K562 (cell line): Measurements from ENCODE around the gene SOS2. TPM values are rescaled to one million over a fixed set of nuclear protein-coding genes. Genes with fewer than 3 reads are reported as not detected.

Experiments
- ATAC-seq: fragments of 200-7000 bp; cut with Tn5 transposase; 3 replicates; pipeline ENCODE4 v1.9.1; 2020; ENCODE audit warnings: moderate library complexity
- BruUV-seq: library from RNA; stranded (reverse); fragments of 400-500 nt; replicated peaks from 2 replicates; lab custom pipeline; 2021; lab: Mats Ljungman, UMichigan
- CTCF ChIA-PET: fragments of 300-600 bp; formaldehyde crosslinking; extraction: SDS; loops from one replicate; lab custom pipeline; 2021; ENCODE audit warnings: low intra/inter-chr PET ratio; lab: Yijun Ruan, JAX
- POLR2A ChIA-PET: fragments of 300-600, 350-650 bp; sonication (Branson Sonifier 250); formaldehyde crosslinking; extraction: SDS; loops from one replicate; lab custom pipeline; 2021; ENCODE audit warnings: antibody characterized with exemption, inconsistent platforms; lab: Yijun Ruan, JAX
- DNase-seq, 4 experiments: peaks; one replicate each; pipeline versions ENCODE4 v3.0.0 to v3.0.0-alpha.2; 2011 to 2018; ENCODE audit warnings: low spot score in 3 of 4, mixed read lengths in 3 of 4; ENCODE audit errors: extremely low read depth in 1 of 4
- FAIRE-seq: peaks from 2 replicates; lab custom pipeline; 2011; peaks lifted over from hg19 to GRCh38; lab: Jason Lieb, UNC
- H2AFZ ChIP-seq: 2 replicates; pipeline ENCODE4 v1.6.0; 2011; ENCODE audit warnings: low read depth, low read length, control low read depth, inconsistent platforms
- H3K27ac ChIP-seq: fragments of 200-600 bp; 3 replicates; pipeline ENCODE4 v1.8.0; 2011; ENCODE audit warnings: low read depth, mild to moderate bottlenecking, control low read depth, inconsistent platforms, low read length, moderate library complexity, mixed read lengths; ENCODE audit errors: extremely low read depth
- H3K27me3 ChIP-seq, 2 experiments: fragments of 300-600 bp in 1 of 2; 2 replicates in 1 of 2; 3 replicates in 1 of 2; pipeline versions ENCODE4 v1.6.0 to v1.8.0; 2011; ENCODE audit warnings: inconsistent platforms in 2 of 2, low read length in 2 of 2, mild to moderate bottlenecking in 1 of 2, mixed read lengths in 1 of 2, moderate library complexity in 1 of 2; ENCODE audit not compliant: control insufficient read depth in 2 of 2, insufficient read depth in 2 of 2
- H3K36me3 ChIP-seq: fragments of 300-600 bp; 3 replicates; pipeline ENCODE4 v1.8.0; 2011; ENCODE audit warnings: mild to moderate bottlenecking, low read length, inconsistent platforms; ENCODE audit not compliant: control insufficient read depth, insufficient read depth
- H3K4me1 ChIP-seq, 2 experiments: fragments of 200-600 bp in 1 of 2; replicated peaks in 1 of 2; 2 replicates in 1 of 2; 3 replicates in 1 of 2; pipeline versions ENCODE4 v1.5.1 to v1.8.0; 2011; ENCODE audit warnings: inconsistent platforms in 2 of 2, low read length in 2 of 2, mild to moderate bottlenecking in 1 of 2, mixed read lengths in 1 of 2, moderate library complexity in 1 of 2; ENCODE audit not compliant: control insufficient read depth in 2 of 2, insufficient read depth in 2 of 2
- H3K4me2 ChIP-seq: 2 replicates; pipeline ENCODE4 v1.6.1; 2011; ENCODE audit warnings: low read length, control low read depth, inconsistent platforms, mixed read lengths; ENCODE audit not compliant: insufficient read depth
- H3K4me3 ChIP-seq: fragments of 200-600 bp; sonication (generic), shearing (Covaris generic); 2 replicates; pipeline ENCODE4 v1.5.1; 2016; ENCODE audit warnings: control low read depth, inconsistent platforms
- H3K79me2 ChIP-seq: fragments of 200-600 bp; 3 replicates; pipeline ENCODE4 v1.8.0; 2011; ENCODE audit warnings: low read length, inconsistent platforms; ENCODE audit not compliant: control insufficient read depth, insufficient read depth
- H3K9ac ChIP-seq, 2 experiments: 2 replicates each; pipeline versions ENCODE4 v1.6.0 to v1.6.1; 2011; ENCODE audit warnings: low read depth in 2 of 2, low read length in 2 of 2, control low read depth in 1 of 2, inconsistent platforms in 1 of 2, mild to moderate bottlenecking in 1 of 2, mixed read lengths in 1 of 2; ENCODE audit not compliant: insufficient read depth in 1 of 2
- H3K9me1 ChIP-seq: one replicate; pipeline ENCODE4 v1.6.0; 2011; ENCODE audit warnings: inconsistent platforms, mild to moderate bottlenecking, low read length, moderate library complexity; ENCODE audit not compliant: control insufficient read depth, insufficient read depth
- H3K9me3 ChIP-seq: replicated peaks from 2 replicates; pipeline ENCODE4 v1.5.1; 2011; ENCODE audit warnings: low read depth, low read length, inconsistent platforms; ENCODE audit not compliant: control insufficient read depth, insufficient read depth
- H4K20me1 ChIP-seq: replicated peaks from 2 replicates; pipeline ENCODE4 v1.6.1; 2011; ENCODE audit warnings: low read length, inconsistent platforms, mixed read lengths; ENCODE audit not compliant: control insufficient read depth, insufficient read depth
- BRD9 ChIP-seq: fragments of 450-650 bp; IDR thresholded peaks from 2 replicates; pipeline ENCODE4 v1.6.1; 2018; ENCODE audit warnings: low read depth; ENCODE audit not compliant: partially characterized antibody
- FOSL1 ChIP-seq: fragments of 200-800 bp; sonication (Bioruptor generic); conservative IDR thresholded peaks from 2 replicates; pipeline ENCODE4 v1.6.1; 2016; ENCODE audit warnings: missing genetic modification characterization, missing compliant biosample characterization
- FOXK1 ChIP-seq: sonication (generic); formaldehyde crosslinking; IDR thresholded peaks from 2 replicates; pipeline ENCODE4 v1.8.0; 2022; ENCODE audit warnings: missing genetic modification reagents, mild to moderate bottlenecking, borderline replicate concordance
- HNRNPK ChIP-seq: fragments of 200-400 bp; formaldehyde crosslinking; IDR thresholded peaks from one replicate; pipeline ENCODE4 v1.6.1; 2018; ENCODE audit warnings: mild to moderate bottlenecking, low read depth, low read length; ENCODE audit not compliant: poor library complexity, severe bottlenecking
- HNRNPUL1 ChIP-seq: fragments of 200-400 bp; formaldehyde crosslinking; IDR thresholded peaks from 2 replicates; pipeline ENCODE4 v1.6.1; 2017; ENCODE audit warnings: low read length
- PHB ChIP-seq: fragments of 250-450 bp; sonication (Bioruptor Pico); IDR thresholded peaks from 2 replicates; pipeline ENCODE4 v1.5.0; 2021
- PRMT5 ChIP-seq: sonication (generic); formaldehyde crosslinking; IDR thresholded peaks from 2 replicates; pipeline ENCODE4 v1.5.0; 2020; ENCODE audit warnings: missing genetic modification reagents
- RAD21 ChIP-seq, 2 experiments: fragments of 250-450 bp in 1 of 2; fragments of 450-650 bp in 1 of 2; sonication (Bioruptor Pico) in 1 of 2; formaldehyde crosslinking in 1 of 2; IDR thresholded peaks in 1 of 2; conservative IDR thresholded peaks in 1 of 2; 2 replicates each; pipeline versions ENCODE4 v1.4.0 to v1.8.0; 2020 to 2022; ENCODE audit warnings: mild to moderate bottlenecking in 2 of 2, moderate library complexity in 1 of 2
- RFX7 ChIP-seq: fragments of 250-450 bp; sonication (Bioruptor Pico); IDR thresholded peaks from 2 replicates; pipeline ENCODE4 v1.5.1; 2021; ENCODE audit warnings: mild to moderate bottlenecking
- TCF3 ChIP-seq: sonication (generic); formaldehyde crosslinking; IDR thresholded peaks from 2 replicates; pipeline ENCODE4 v1.4.0; 2020; ENCODE audit warnings: mild to moderate bottlenecking, missing genetic modification reagents
- ZNF551 ChIP-seq: fragments of 250-450 bp; sonication (Bioruptor Pico); IDR thresholded peaks from 2 replicates; pipeline ENCODE4 v1.5.0; 2021; ENCODE audit warnings: mild to moderate bottlenecking, moderate library complexity
- WGBS: fragments of 100-300 bp; shearing (Covaris generic); methylation state at CpG from one replicate; pipeline ENCODE4 v1.1.6; 2016; ENCODE audit warnings: low coverage, mixed read lengths; ENCODE audit not compliant: insufficient coverage; ENCODE audit errors: missing lambda C conversion rate; 5-methylcytosine and 5-hydroxymethylcytosine counted together
- in situ Hi-C: fragments of 300-500 bp; cut with MboI; formaldehyde crosslinking; loops from 4 replicates; pipeline ENCODE4 v1.15.0; 2018; ENCODE audit warnings: inconsistent platforms, mixed read lengths
- intact Hi-C: fragments of 100-400 bp; cut with micrococcal nuclease; formaldehyde crosslinking; loops from 2 replicates; pipeline ENCODE4 v1.14.2; 2022
- polyA plus RNA-seq, 8 experiments: library from polyadenylated mRNA; depleted of rRNA in 4 of 8; stranded (reverse) in 5 of 8; unstranded in 3 of 8; fragments of >200 nt; fragmentation: Nextera tagmentation in 2 of 8; fragmentation: Illumina TruSeq in 1 of 8; extraction: Ambion mirVana in 2 of 8; extraction: Trizol in 1 of 8; gene quantifications; 2 replicates each; pipeline versions ENCODE4 v1.2.1 to v1.2.3, GENCODE V29; 2011 to 2014; ENCODE audit warnings: inconsistent platforms in 1 of 8, missing spikeins in 1 of 8
- total RNA-seq, 7 experiments: library from RNA; depleted of rRNA in 6 of 7; stranded (reverse); fragments of >200 nt in 6 of 7; fragmentation: Illumina TruSeq in 2 of 7; extraction: Trizol in 2 of 7; gene quantifications; 2 replicates each; pipeline versions ENCODE4 v1.2.1 to v1.2.3, GENCODE V29; 2011 to 2021; ENCODE audit warnings: low replicate concordance in 1 of 7
- TF ChIP-seq, protein P1 (sequence below): fragments of 250-450 bp; sonication (Bioruptor Pico); IDR thresholded peaks from 2 replicates; pipeline ENCODE4 v1.8.0; 2021; ENCODE audit warnings: mild to moderate bottlenecking, moderate library complexity
- TF ChIP-seq, protein P2 (sequence below): fragments of 250-450 bp; sonication (Bioruptor Pico); IDR thresholded peaks from 2 replicates; pipeline ENCODE4 v1.8.0; 2022; ENCODE audit warnings: inconsistent platforms, mild to moderate bottlenecking, moderate library complexity, borderline replicate concordance
- TF ChIP-seq, protein P3 (sequence below): IDR thresholded peaks from 2 replicates; pipeline ENCODE4 v1.6.1; 2016; ENCODE audit warnings: missing genetic modification characterization, missing compliant biosample characterization

SOS2 gene
- total and polyA plus RNA-seq, 9 of the 15 experiments (the other 6 are each of a cell fraction or from before 2014, with no cell fraction given) = 2.2 to 13.1 (median 10.5) TPM

DNA sequence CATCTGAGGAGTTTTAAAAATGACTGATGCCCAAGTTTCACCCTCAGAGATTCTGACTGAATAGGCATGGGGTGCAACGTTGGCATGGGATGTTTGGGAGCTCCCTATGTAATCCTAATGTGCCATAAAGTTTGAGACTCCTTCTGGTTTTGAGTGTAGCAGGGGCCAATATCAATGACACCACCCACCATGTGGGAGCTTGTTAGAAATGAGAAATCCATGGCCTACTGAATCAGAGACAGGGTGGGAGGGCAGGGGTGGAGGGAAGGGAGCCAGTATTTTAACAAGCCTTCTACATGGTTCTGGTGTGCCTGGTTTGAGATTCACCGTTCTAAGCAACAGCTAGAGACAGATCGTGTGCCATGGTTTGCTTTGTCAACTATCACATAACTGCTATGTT lies 161.1 kb downstream of the SOS2 start:
- intact Hi-C loops = no loop called here

DNA sequence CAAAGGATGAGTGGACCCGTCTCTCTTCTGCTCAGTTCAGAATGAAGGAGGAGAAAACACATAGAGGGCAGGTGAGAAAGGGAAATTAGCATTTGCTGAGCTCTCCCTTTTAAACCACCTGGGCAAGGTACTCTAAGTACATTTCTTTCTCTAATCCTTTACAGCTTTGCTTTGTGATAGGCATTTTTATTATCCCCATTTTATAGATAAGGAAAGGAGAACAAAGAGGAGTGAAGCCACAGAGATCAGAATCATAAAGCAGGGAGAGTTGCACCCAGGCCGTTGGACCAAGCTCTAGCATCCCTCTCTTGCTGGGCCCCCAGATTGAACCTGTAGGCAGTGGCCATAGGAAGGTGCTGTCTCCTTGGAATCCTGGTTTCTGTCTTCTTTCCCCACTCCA lies 162.1 kb downstream of the SOS2 start:
- H3K9me1 ChIP-seq = no peaks in the 10 kb centered on the region
- H3K9me3 ChIP-seq = no peaks in the 10 kb centered on the region
- H3K36me3 ChIP-seq = no peaks in the 10 kb centered on the region
- no peaks in the 10 kb centered on the region for H4K20me1 ChIP-seq
- FAIRE-seq = no peak
- no peak for ATAC-seq
- H3K27me3 ChIP-seq = no peaks in the 10 kb centered on the region
- no peak overlapping the region for H3K4me2 ChIP-seq
- in situ Hi-C loops (no loop called here), intact Hi-C loops (no loop called here)
- 50% methylated on average over 1 of the region's 2 CpGs for WGBS
- H3K79me2 ChIP-seq = no peaks in the 10 kb centered on the region
- POLR2A ChIA-PET = no interaction called here
- CTCF ChIA-PET = no interaction called here
- BruUV-seq = no TSS peak
- H2AFZ ChIP-seq = no peak overlapping the region
- DNase-seq = no peak
- H3K4me1 ChIP-seq = peaks cover 0 to 11% of the 10 kb centered on the region in 2 experiments; a peak in 2 of 5 replicates
- H3K4me3 ChIP-seq = no peak overlapping the region
- H3K9ac ChIP-seq = no peak overlapping the region
- no peak overlapping the region for H3K27ac ChIP-seq
- TF ChIP-seq PHB (CRISPR knock-in tag) = no peak
- TF ChIP-seq RFX7 (CRISPR knock-in tag) = no peak
- TF ChIP-seq, protein P1, sequence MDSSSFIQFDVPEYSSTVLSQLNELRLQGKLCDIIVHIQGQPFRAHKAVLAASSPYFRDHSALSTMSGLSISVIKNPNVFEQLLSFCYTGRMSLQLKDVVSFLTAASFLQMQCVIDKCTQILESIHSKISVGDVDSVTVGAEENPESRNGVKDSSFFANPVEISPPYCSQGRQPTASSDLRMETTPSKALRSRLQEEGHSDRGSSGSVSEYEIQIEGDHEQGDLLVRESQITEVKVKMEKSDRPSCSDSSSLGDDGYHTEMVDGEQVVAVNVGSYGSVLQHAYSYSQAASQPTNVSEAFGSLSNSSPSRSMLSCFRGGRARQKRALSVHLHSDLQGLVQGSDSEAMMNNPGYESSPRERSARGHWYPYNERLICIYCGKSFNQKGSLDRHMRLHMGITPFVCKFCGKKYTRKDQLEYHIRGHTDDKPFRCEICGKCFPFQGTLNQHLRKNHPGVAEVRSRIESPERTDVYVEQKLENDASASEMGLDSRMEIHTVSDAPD (CRISPR knock-in tag) = no peak
- TF ChIP-seq, protein P2, sequence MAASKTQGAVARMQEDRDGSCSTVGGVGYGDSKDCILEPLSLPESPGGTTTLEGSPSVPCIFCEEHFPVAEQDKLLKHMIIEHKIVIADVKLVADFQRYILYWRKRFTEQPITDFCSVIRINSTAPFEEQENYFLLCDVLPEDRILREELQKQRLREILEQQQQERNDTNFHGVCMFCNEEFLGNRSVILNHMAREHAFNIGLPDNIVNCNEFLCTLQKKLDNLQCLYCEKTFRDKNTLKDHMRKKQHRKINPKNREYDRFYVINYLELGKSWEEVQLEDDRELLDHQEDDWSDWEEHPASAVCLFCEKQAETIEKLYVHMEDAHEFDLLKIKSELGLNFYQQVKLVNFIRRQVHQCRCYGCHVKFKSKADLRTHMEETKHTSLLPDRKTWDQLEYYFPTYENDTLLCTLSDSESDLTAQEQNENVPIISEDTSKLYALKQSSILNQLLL (CRISPR knock-in tag) = no peak
- no peak for TF ChIP-seq BRD9
- no peak for TF ChIP-seq RAD21 (CRISPR knock-in tag; conservative IDR thresholded peaks at IDR 0.05 in 1 of 2, IDR thresholded peaks at IDR 0.05 in 1 of 2)
- no peak for TF ChIP-seq TCF3 (CRISPR knock-in tag)
- TF ChIP-seq PRMT5 (CRISPR knock-in tag) = no peak
- no peak for TF ChIP-seq HNRNPK
- TF ChIP-seq HNRNPUL1 = no peak

More for the DNA sequence above, 161.1 kb downstream of the SOS2 start:
- Histone ChIP-seq H3K27me3 (no peaks in the 10 kb centered on the region), H3K4me3 (no peak overlapping the region), H3K9me1 (no peaks in the 10 kb centered on the region), H3K27ac (no peak overlapping the region), H3K4me1 (0 out of 5 replicates have a peak, but pooled peaks cover 0 to 2% of the 10 kb centered on the region in 2 experiments), H3K4me2 (no peak overlapping the region), H3K79me2 (no peaks in the 10 kb centered on the region)
- WGBS = 34% methylated on average over 3 of the region's 3 CpGs
- no TSS peak for BruUV-seq
- in situ Hi-C loops = no loop called here
- CTCF ChIA-PET = no interaction called here
- FAIRE-seq = no peak
- TF ChIP-seq FOSL1 (tag) (no peak), FOXK1 (CRISPR knock-in tag) (no peak), ZNF551 (CRISPR knock-in tag) (no peak)
- TF ChIP-seq, protein P3, sequence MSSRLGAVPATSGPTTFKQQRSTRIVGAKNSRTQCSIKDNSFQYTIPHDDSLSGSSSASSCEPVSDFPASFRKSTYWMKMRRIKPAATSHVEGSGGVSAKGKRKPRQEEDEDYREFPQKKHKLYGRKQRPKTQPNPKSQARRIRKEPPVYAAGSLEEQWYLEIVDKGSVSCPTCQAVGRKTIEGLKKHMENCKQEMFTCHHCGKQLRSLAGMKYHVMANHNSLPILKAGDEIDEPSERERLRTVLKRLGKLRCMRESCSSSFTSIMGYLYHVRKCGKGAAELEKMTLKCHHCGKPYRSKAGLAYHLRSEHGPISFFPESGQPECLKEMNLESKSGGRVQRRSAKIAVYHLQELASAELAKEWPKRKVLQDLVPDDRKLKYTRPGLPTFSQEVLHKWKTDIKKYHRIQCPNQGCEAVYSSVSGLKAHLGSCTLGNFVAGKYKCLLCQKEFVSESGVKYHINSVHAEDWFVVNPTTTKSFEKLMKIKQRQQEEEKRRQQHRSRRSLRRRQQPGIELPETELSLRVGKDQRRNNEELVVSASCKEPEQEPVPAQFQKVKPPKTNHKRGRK = no peak
- TF ChIP-seq, all 486 proteins: peak for 0
- H3K9me3 ChIP-seq = no peaks in the 10 kb centered on the region
- POLR2A ChIA-PET = no interaction called here
- no peak for ATAC-seq
- H3K9ac ChIP-seq = no peak overlapping the region
- H2AFZ ChIP-seq = no peak overlapping the region
- no peaks in the 10 kb centered on the region for H3K36me3 ChIP-seq
- DNase-seq = no peak
- H4K20me1 ChIP-seq = no peaks in the 10 kb centered on the region
